Psoas muscle (tissue), 8 donors: ENCODE data around the gene UAP1L1. TPM values are rescaled to one million over a fixed set of nuclear protein-coding genes. Genes with fewer than 3 reads are reported as not detected.

Experiments
- ATAC-seq, 4 donors: fragments of 200-7000 bp; cut with Tn5 transposase; one replicate each; pipeline ENCODE4 v1.9.1; 2020; ENCODE audit warnings: moderate library complexity in 3 of 4, mild to moderate bottlenecking in 2 of 4
- DNase-seq, 2 donors: peaks; one replicate each; pipeline ENCODE4 v3.0.0-alpha.2; 2020
- H3K27ac ChIP-seq: fragments of 200-600 bp; one replicate; pipeline ENCODE4 v1.8.0; 2022
- H3K27me3 ChIP-seq, 3 donors: fragments of 200-600 bp in 1 of 3; one replicate each; pipeline versions ENCODE4 v1.6.1 to v1.8.0; 2013 to 2022; ENCODE audit warnings: low read length in 2 of 3, mild to moderate bottlenecking in 2 of 3, moderate library complexity in 1 of 3; ENCODE audit not compliant: insufficient read depth in 3 of 3
- H3K36me3 ChIP-seq, 2 donors: fragments of 200-600 bp in 1 of 2; one replicate each; pipeline versions ENCODE4 v1.6.1 to v1.8.0; 2013 to 2022; ENCODE audit warnings: low read depth in 1 of 2, mild to moderate bottlenecking in 1 of 2, moderate library complexity in 1 of 2; ENCODE audit not compliant: insufficient read depth in 1 of 2
- H3K4me1 ChIP-seq: fragments of 200-600 bp; one replicate; pipeline ENCODE4 v1.8.0; 2022
- H3K4me3 ChIP-seq: fragments of 200-600 bp; one replicate; pipeline ENCODE4 v1.8.0; 2022; ENCODE audit warnings: mild to moderate bottlenecking
- H3K9me3 ChIP-seq: fragments of 200-600 bp; one replicate; pipeline ENCODE4 v1.8.0; 2022
- CTCF ChIP-seq: fragments of 200-600 bp; IDR thresholded peaks from one replicate; pipeline ENCODE4 v1.8.0; 2022; ENCODE audit warnings: antibody characterized with exemption
- WGBS, 3 donors: extraction: QIAGEN DNeasy Blood & Tissue Kit; methylation state at CpG; one replicate each; pipeline versions ENCODE4 v1.1.6 to v1.1.7; 2013; 5-methylcytosine and 5-hydroxymethylcytosine counted together
- intact Hi-C, 2 donors: fragments of 100-400 bp; cut with DNase I; formaldehyde crosslinking; loops; one replicate each; pipeline versions ENCODE4 v1.11.0 to v1.14.2; 2022
- polyA plus RNA-seq, 3 donors: library from polyadenylated mRNA; stranded (reverse); fragments of 200-250 nt; gene quantifications; one replicate each; pipeline ENCODE4 v1.2.3, GENCODE V29; 2013
- total RNA-seq, 4 donors: library from RNA; stranded (reverse); fragmentation: NEBNext Ultra II Directional in 2 of 4; extraction: Animal tissue kit (Norgen Biotek cat#: 25700) in 2 of 4; gene quantifications; one replicate each; pipeline versions ENCODE4 v1.2.1 to v1.2.4, GENCODE V29; 2021 to 2023
- donor health status: healthy with polysubstance abuse.
- donor health status: DM: no; HTN: no; CAD: no; lungs with moderate emphysema.
- donor health status: Bipolar disorder and iron deficiency.
- donor health status: healthy.
- donor health status: DM: yes; HTN: yes; CAD: no.
- donor health status: DM: no; HTN: no; CAD: no.
- donor health status: DM: no; HTN: no; CAD: no.
- donor health status: DM: yes; HTN: yes; CAD: no.

UAP1L1 gene
- total and polyA plus RNA-seq, 7 donors: 1.5 to 4.5 (median 2.4) TPM

DNA sequence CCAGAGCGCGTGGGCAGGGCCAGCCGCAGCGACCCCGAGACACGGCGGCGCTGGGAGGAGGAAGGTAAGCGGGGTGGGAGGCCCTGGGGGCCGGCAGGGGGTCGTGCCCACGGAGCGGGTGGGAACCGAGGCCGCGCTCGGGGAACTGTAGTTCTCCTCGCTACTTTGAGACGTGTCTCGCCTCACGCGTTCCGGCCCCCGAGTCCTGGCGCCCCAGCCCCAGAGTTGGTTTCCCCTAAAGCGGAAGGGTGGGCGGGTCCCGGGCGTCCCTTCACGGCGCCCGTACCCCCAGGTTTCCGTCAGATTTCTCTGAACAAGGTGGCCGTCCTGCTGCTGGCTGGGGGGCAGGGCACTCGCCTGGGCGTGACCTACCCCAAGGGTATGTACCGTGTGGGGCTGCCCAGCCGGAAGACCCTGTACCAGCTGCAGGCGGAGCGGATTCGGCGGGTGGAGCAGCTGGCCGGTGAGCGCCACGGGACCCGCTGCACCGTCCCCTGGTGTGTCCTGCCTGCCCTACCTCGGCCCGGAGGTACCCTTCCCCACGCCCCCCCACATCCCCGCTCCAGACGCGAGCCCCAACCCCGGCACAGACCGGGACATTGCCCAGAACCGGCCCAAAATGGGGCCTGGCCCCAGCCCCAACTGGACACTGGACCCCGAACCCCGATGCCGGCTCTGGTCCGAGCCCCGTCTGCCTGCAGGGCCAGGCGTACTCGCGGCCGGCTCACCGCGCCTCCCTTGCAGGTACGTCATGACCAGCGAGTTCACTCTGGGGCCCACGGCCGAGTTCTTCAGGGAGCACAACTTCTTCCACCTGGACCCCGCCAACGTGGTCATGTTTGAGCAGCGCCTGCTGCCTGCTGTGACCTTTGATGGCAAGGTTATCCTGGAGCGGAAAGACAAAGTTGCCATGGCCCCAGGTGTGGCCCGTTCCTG is 709 bp downstream of the UAP1L1 start:
- intact Hi-C loops: no loop called here
- Histone ChIP-seq H3K9me3 (no peaks in the 10 kb centered on the region), H3K36me3 (peaks cover 0 to 9% of the 10 kb centered on the region in 2 donors), H3K27me3 (peaks cover 0 to 4% (median 0%) of the 10 kb centered on the region in 3 donors), H3K4me3 (peak overlapping the region; percentile 66), H3K27ac (no peak overlapping the region), H3K4me1 (peaks cover 11% of the 10 kb centered on the region)
- DNase-seq: peak in 1 of 2 donors; percentile 56
- ATAC-seq: peak in 1 of 4 donors; percentile 19
- WGBS, 3 donors: 17 to 28% (median 23%) methylated on average over 57 to 76 of the region's 76 CpGs
- no peak for TF ChIP-seq CTCF

GRCh38 chr9:137078701-137079400 is 1.5 kb downstream of the UAP1L1 start:
- TF ChIP-seq CTCF: no peak
- Histone ChIP-seq H3K27me3 (peaks cover 0 to 4% (median 0%) of the 10 kb centered on the region in 3 donors), H3K36me3 (peaks cover 0 to 9% of the 10 kb centered on the region in 2 donors), H3K4me1 (peaks cover 11% of the 10 kb centered on the region), H3K27ac (no peak overlapping the region), H3K9me3 (no peaks in the 10 kb centered on the region), H3K4me3 (no peak overlapping the region)
- no peak for ATAC-seq
- WGBS, 3 donors: 55 to 73% (median 68%) methylated on average over 50 to 51 of the region's 51 CpGs
- no peak for DNase-seq
- intact Hi-C loops: no loop called here

- WGBS, 3 donors: 82 to 87% (median 87%) methylated on average over 13 of the region's 13 CpGs
- Histone ChIP-seq H3K27ac (no peak overlapping the region), H3K9me3 (no peaks in the 10 kb centered on the region), H3K36me3 (peaks cover 0 to 9% of the 10 kb centered on the region in 2 donors), H3K4me3 (no peak overlapping the region), H3K27me3 (peaks cover 0 to 4% (median 0%) of the 10 kb centered on the region in 3 donors), H3K4me1 (peaks cover 11% of the 10 kb centered on the region)
- no peak for ATAC-seq
- no peak for TF ChIP-seq CTCF
- DNase-seq: no peak
- intact Hi-C loops: no loop called here
These were observed 2.1 kb downstream of the UAP1L1 start for GRCh38 chr9:137079401-137079787.

DNA sequence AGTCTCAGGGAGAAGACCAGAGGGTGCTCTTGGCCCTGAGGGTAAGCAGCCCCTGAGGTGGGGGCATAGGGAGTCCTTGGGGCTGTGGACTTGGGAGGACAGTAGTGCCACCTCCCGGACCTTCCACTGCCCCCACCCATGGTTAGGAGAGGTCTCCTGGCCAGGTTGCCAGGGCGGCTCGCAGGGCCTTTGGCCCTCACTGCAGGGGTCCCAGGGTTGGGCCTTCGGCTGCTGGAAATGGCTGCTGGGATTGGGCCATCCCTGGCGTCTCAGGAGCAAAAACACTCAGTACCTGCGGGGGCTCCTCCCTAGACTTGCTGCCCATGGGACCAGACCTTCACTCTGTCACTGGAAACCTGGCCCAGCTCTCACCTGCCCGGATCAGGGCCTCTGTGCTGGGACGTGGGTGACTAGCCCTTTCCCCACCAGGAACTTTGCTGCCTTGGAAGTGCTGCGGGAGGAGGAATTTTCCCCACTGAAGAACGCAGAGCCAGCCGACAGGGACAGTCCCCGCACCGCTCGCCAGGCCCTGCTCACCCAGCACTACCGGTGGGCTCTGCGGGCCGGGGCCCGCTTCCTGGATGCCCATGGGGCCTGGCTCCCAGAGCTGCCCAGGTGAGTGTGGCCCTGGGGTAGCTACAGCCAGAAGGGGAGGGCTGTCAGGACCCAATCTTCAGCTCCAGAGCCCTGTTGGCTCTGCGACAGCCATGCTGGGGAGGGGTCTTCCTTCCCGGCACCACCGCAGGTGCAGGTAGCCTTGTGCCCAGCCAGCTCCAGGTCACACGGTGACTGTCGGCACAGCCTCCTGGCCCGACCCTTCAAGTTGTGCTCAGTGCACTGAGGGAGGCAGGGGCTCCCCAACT is 3.2 kb downstream of the UAP1L1 start:
- Histone ChIP-seq H3K27ac (no peak overlapping the region), H3K27me3 (peaks cover 0 to 4% (median 0%) of the 10 kb centered on the region in 3 donors), H3K4me1 (peaks cover 11% of the 10 kb centered on the region), H3K4me3 (no peak overlapping the region), H3K36me3 (peaks cover 0 to 9% of the 10 kb centered on the region in 2 donors), H3K9me3 (no peaks in the 10 kb centered on the region)
- DNase-seq: no peak
- TF ChIP-seq CTCF: no peak
- WGBS, 3 donors: 89 to 92% (median 89%) methylated on average over 20 to 24 of the region's 24 CpGs
- intact Hi-C loops: no loop called here
- ATAC-seq: no peak
